HG03159 (cell line): ENCODE results near the gene SPRYD7.
"Not testable (repeated sequence)": the region's sequence is repeated elsewhere in the genome, so short reads cannot be mapped to it uniquely, and the experiment has no call there.

Experiments used
- ATAC-seq: cut with Tn5 transposase; IDR thresholded peaks from one replicate; pipeline ENCODE4 v1.9.1; 2021; ENCODE audit warnings: mild to moderate bottlenecking, moderate library complexity; ENCODE audit not compliant: unreplicated experiment

Gene SPRYD7

GRCh38 chr13:49936075-49936967 is at the start of gene SPRYD7:
Gene SPRYD7, minus strand, starts transcription at chr13:49936340. Its CDS starts 105 bp downstream, at chr13:49936235.
- peak; percentile 98 for ATAC-seq

DNA sequence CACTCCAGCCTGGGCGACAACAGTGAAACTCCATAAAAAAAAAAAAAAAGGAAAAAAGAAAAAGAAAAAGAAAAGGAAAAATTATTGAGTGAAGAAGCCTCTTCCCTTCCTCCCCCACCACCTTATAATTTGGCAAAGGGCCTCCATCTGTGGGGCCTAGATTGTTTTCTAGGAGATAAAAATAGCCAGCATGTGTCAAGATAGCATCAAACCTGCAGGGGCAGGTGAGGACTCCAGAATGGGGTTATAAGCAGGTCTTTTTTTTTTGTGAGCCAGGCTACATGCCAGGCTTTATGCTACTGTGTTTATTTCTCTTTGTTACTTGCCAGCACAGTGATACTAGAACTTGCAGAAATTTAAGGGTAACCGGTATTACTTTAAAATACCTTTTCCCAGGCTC is 49.0 kb upstream of the SPRYD7 start:
- no peak for ATAC-seq

GRCh38 chr13:49980266-49980665 is 44.1 kb upstream of the SPRYD7 start:
- ATAC-seq, result no peak

DNA sequence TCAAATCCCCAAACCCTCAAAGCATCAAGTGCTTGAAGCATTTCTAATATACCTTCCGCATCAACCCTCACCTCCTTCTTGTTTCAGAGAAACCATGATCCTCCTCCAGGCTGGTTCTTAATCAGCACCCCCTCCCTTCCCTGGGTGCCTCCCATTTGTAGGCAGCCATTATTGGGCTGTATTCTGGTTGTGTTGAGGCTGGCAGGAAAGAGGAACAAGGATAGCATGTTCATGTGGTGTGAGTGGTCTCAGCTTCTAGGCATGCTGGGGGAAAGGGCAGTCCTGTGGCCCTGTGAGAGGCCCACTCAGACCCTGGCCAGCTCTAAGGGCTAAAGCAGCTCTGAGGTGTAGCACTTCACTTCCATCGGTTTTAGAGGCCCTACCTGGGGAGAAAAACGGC is 41.9 kb upstream of the SPRYD7 start:
- ATAC-seq, result no peak

GRCh38 chr13:49976314-49977258 is 40.4 kb upstream of the SPRYD7 start:
- no peak for ATAC-seq

GRCh38 chr13:49975826-49976225 is 39.7 kb upstream of the SPRYD7 start:
- ATAC-seq, result no peak

DNA sequence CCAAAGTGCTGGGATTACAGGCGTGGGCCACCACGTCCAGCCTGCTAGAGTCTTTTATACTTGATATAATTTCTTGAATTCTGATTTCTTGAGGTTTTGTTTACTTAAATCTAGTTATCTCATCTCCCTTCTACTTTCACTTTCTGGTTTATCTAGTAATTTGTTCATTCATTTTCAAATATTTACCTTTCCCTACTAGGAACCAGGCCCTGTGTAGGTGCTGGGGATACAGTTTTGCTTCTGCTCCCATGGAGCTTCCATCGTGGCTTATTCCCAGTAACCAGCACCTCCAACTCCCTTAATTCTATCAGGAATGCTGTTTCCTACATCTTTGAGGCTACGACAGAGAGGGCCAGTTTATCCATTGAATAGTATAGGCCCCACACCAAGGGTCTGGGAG is 36.6 kb upstream of the SPRYD7 start:
- ATAC-seq, result no peak

DNA sequence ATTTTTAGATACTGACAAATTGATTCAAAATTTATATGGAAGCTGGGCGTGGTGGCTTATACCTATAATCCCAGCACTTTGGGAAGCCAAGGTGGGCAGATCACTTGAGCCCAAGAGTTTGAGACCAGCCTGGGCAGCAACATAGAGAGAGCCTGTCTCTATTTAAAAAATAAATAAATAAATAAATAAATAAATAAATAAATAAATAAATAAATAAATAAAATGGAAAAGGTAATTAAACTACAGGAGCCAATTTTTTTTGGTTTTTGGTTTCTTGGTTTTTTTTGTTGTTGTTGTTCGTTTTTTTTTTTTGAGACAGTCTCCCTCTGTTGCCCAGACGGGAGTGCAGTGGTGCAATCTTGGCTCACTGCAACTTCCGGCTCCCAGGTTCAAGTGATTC is 31.3 kb upstream of the SPRYD7 start:
- ATAC-seq, result no peak

DNA sequence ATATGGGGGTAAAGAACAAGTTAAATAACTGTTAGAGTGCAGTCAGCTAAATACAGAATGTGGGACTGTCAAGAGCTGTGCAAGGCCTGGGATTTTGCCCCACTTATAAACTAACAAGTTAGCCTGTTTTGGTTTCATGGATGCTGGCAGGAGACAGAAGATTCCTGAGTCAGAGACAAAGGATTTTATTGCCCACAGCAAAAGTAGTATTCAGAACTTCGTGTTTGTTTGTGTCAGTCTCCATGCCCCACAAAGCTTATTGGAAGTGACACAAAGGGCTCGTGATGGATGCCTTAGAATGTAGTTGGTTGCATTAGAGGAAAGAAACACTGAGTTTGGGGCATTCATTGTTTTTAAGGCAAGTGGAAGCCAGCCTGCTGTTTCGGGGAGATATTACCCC is 22.2 kb upstream of the SPRYD7 start:
- no peak for ATAC-seq

DNA sequence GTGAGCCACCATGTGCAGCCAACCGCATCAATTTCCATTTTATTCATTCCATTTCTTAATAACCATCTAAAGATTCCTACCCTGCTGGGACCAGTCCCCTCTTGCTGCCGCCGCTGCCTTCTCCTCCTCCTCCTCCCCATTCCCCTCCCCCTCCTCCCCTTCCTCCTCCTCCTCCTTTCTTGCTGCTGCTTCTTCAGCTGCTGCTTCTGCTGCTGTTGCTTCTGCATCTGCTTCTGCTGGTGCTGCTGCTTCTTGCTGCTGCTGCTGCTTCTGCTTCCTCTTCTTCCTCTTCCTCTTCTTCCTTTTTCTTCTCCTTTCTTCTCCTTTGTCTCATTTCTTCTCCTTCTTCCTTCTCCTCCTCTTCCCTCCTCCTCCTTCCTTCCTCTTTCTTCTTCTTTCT is 20.0 kb upstream of the SPRYD7 start:
- ATAC-seq, result no peak

GRCh38 chr13:49954674-49955455 is 18.7 kb upstream of the SPRYD7 start:
- ATAC-seq, result no peak

- ATAC-seq, result no peak
Observed at GRCh38 chr13:49953560-49953959, 17.4 kb upstream of the SPRYD7 start.

DNA sequence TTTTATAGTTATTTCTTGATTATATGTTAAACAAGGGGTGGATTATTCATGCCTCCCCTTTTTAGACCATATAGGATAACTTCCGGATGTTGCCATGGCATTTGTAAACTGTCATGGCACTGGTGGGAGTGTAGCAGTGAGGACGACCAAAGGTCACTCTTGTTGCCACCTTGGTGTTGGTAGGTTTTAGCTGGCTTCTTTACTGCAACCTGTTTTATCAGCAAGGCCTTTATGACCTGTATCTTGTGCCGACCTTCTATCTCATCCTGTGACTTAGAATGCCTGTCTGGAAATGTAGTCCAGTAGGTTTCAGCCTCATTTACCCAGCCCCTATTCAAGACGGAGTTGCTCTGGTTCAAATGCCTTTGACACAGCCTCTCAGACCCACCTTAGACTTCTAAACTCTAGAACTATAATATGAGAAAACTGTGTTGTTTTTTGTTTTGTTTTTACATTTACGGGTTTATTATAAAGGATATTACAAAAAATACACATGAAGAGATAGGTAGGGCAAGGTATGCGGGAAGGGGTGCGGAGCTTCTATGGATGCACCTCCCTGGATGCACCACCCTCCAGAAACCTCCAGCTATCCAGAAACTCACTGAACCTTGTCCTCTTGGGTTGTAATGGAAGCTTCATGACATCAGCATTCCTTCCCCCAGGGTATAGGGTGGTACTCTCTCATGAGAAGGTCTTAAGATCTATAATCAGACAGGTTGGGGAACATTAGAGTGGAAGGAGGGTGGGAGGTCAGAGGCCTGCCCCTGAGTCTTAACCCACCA is 15.8 kb upstream of the SPRYD7 start:
- ATAC-seq, result no peak

GRCh38 chr13:49948777-49949270 is 12.7 kb upstream of the SPRYD7 start:
- not testable (repeated sequence) for ATAC-seq

DNA sequence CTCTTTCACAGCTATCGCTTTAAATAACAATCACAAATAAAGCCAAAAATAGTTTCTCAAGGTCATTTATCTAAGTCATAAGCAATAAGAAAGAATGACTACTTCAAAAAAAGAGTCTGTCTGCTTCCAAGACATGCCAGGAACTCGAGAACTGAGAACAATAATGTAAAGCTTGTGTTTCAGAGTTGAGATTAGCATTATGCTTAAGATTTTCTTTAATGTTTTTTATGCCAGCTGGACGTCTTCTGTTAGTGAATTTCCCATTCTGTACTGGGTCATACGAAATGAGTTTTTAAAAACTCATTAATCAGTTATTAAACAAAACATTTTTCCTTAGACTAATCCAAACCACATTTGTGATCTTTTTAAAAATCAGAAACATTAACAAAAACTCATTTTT is 3.2 kb upstream of the SPRYD7 start:
- no peak for ATAC-seq

GRCh38 chr13:49938921-49939320 is 2.8 kb upstream of the SPRYD7 start:
- ATAC-seq, result no peak

GRCh38 chr13:49938314-49938713 is 2.2 kb upstream of the SPRYD7 start:
- no peak for ATAC-seq

DNA sequence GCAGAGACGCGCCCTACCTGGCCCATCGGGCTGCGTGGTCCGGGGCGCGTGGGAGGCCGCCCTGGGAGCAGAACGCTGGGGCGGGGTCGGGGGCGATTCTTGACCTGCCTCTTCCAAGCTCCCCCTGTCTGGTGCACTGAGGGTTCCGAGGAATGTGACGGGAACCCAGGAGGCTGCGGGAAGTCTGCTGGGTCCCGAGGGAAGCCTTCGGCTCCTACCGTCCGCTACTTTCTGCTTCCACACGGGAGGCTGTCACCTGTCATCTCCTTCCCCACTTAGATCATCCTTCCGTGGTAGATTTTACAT is 781 bp upstream of the SPRYD7 start:
- ATAC-seq, result no peak

DNA sequence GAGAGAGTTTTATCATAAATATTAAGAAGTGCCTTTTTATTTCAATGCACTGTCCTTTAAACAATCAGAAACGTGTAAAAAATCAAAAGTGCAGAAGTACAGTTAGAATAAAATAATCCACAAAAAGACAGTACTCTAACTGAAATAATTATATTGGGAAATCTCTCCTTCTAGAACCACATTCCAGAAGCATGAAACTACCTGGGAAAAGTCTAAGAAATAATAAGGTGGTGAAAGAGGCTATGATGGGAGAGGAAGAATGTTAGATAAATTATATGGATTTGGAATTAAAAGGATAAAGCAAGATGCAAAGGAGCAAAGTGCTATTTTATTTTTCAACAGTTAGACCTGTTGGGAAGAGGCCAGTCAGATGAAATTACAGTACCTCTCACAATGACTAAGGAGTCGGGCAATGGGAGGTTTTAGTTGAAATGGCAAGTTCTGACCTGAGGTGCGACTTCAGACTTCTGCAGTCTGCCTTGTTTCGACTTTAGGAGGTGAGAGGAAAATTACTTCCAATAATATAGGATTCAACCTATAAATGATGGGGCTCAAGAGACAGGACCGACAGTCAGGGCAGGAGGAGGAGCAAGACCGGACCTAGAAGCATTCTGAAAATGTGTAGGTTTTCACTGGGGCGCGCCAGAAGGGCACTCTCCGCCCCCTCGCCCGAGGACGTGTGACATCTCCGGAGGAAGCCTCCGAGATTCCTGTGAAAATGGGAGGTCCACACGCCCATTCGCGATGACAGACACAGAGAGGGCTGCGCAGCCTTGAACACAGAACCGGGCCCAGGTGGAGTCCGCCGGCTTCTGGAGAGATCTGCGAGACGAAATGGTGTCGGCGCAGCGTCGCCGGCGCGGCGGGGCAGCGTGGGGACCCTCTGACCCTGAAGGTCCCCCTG is 717 bp downstream of the SPRYD7 start:
- ATAC-seq, result peak; percentile 7
